AG10803 (cell line): ENCODE data around the gene FAXDC2.
A peak's percentile ranks its signal among the peaks of the same experiment; 100 is the strongest.

Experiments used
- DNase-seq: peaks from one replicate; pipeline ENCODE4 v3.0.0; 2010; ENCODE audit warnings: low read depth
- H3K4me3 ChIP-seq: 2 replicates; pipeline ENCODE4 v1.5.1; 2011; ENCODE audit warnings: mild to moderate bottlenecking, low read length, control low read depth
- TF ChIP-seq, protein P1 (sequence below): conservative IDR thresholded peaks from 2 replicates; pipeline ENCODE4 v1.5.1; 2011; ENCODE audit warnings: mild to moderate bottlenecking, low read length, control low read depth, inconsistent platforms

Gene FAXDC2

DNA sequence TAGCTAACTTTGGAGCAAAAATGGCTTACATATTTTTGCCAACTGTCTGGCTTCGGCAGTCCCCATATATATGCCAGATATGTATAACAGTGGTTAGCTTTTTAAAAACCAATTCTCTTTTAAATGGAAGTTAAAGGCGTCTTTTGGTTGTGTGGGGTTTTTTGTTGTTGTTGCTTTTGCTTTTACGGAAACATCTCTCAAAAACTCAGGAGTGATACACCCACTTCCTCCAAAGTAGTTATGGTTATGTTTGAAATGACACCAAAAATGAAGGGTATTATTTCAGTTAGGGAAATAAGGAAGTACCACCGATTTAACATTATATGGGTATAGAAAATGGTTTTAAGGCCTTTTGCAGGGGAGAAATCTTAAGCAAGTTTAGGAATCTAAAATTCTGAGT is 10.4 kb upstream of the FAXDC2 start:
- DNase-seq = no peak
- TF ChIP-seq, protein P1, sequence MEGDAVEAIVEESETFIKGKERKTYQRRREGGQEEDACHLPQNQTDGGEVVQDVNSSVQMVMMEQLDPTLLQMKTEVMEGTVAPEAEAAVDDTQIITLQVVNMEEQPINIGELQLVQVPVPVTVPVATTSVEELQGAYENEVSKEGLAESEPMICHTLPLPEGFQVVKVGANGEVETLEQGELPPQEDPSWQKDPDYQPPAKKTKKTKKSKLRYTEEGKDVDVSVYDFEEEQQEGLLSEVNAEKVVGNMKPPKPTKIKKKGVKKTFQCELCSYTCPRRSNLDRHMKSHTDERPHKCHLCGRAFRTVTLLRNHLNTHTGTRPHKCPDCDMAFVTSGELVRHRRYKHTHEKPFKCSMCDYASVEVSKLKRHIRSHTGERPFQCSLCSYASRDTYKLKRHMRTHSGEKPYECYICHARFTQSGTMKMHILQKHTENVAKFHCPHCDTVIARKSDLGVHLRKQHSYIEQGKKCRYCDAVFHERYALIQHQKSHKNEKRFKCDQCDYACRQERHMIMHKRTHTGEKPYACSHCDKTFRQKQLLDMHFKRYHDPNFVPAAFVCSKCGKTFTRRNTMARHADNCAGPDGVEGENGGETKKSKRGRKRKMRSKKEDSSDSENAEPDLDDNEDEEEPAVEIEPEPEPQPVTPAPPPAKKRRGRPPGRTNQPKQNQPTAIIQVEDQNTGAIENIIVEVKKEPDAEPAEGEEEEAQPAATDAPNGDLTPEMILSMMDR = no peak
- H3K4me3 ChIP-seq = peak overlapping the region; percentile 93

DNA sequence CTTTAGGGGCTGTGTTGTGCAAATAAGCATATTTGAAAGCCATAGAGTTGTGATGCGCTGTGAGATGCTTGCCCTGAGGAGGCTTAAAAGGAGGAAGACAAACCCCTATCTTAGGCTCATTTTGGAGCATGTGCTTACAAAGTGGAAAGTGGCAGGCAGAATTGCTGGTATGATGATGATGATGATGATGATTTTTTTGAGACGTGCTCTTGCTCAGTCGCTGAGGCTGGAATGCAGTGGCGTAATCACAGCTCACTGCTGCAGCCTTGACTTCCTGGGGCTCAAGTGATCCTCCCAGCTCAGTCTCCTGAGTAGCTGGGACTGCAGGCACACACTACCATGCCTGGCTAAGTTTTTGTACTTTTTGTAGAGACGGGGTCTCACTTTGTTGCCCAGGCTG is 9.7 kb upstream of the FAXDC2 start:
- TF ChIP-seq, protein P1 = no peak
- peak overlapping the region; percentile 93 for H3K4me3 ChIP-seq
- DNase-seq = peak; percentile 81

DNA sequence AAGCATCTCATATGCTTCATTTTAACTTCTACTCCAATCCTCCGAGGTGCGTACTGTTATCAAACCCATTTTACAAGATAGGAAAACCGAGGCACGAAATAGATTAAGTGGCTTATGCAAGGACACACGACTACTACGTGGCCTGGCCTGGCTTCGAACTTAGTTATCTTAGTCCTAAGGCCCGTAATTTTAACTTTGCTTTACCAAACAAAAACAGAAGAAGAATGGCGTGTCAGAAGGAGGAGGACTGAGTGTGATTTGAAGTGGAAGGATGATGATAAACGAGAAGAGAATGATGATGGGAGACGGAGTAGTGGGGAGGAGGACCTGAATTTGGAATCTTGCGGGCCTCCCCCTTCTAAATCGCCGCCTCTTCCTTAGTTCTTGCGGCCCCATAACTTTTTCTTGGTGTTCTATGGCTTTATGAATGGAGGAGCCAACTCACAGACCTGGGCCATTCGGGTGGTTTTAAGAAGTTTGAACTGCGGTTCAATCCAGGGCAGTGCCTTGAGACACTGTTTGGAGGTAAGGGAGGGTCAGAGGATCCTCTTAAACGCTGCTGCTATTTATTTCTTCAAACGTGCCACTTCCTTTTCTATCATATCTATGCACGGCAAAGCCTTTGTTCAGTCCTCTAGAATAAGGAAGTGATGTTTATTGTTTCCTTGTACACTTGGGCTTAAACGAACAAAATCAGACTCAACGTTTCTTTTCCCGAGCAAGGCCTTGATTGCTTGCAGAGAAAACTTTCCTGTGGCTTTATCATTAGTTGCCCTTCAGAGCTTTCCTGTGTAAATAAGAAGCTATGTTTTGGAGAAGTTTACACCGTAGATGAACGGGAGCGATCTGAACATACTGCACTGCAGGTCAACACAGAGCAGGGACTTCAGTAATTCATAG is 8.8 kb upstream of the FAXDC2 start:
- DNase-seq = no peak
- peak overlapping the region; percentile 93 for H3K4me3 ChIP-seq
- TF ChIP-seq, protein P1 = no peak

DNA sequence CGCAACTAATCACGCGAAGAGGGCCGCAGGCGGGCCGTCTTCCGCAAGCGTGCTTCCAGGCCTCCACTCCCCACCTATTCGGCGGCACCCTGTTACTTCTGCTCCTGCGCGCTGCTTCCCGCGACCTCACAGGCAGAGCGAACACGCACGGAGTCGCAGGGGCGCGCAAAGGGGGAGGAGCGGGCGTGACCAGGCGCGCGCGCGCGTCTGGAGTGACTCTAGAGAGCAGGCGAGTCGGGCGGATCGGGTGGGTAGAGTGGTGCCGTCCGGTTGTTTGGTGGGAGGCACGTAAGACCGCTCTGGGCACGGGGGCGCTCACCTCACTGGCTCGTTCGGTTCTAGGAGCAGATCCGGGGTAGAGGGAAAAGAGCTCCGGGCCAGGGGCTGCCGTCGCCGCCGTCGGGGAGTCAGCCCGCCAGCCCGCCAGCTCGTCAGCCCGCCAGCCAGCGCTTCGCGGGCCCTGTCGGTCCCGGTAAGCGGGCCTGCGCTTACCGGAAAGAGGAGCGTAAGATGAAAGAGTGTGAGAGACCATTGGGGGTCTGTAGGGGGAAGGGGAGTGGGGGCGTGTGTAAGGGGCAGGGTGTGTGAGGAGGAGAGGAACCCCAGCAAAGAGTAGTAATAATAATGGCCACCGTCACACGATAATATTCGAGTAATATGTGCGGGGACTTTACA is 8.0 kb upstream of the FAXDC2 start, which contains the start of gene CNOT8:
Gene CNOT8 (plus strand): TSS at position 331 of the 675 bp plus-strand sequence. CDS start 4,652 bp downstream, outside the sequence.
- DNase-seq = peak; percentile 98
- TF ChIP-seq, protein P1 = no peak
- H3K4me3 ChIP-seq = peak within 1 kb of the TSS; percentile 93

DNA sequence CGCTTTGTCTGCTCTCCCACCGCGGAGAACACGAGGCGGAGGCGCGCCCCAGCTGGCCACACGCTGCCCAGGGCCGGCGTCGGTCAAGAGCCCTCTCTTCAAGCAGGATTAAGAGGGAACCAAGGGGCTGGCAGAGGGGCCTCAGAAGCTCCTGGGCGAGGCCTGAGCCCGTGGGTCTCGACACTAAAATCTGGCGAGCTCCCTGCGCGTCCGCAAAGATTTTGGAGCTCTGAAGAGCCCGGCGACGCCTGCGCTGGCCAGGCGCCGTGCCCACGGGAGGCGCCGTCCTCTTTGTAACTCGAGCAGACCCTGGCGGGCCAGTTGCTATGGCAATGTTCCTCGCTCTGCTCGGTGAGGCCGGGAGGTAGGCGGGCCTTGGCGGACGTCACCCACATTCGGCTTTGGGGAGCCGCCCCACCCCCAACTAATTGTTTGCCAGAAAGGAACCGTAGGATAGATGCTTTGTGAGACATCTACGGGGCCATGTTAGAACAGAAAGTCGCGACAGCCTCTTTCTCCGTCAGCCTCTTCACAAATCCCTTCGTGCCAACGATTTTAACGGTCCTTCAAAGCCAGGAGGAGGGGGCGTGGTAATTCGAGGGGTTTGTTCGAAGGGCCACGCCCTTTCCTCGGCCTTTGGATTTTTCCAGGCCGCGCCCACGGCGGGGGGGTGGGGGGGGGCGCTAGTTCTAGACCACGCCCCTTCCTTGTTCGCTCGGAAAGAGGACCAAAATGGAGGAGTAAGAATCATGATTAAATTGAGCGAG is 7.3 kb upstream of the FAXDC2 start:
- peak overlapping the region; percentile 93 for H3K4me3 ChIP-seq
- TF ChIP-seq, protein P1 = peak; percentile 18; the same call in 1 of the 2 replicates
- DNase-seq = peak; percentile 96

DNA sequence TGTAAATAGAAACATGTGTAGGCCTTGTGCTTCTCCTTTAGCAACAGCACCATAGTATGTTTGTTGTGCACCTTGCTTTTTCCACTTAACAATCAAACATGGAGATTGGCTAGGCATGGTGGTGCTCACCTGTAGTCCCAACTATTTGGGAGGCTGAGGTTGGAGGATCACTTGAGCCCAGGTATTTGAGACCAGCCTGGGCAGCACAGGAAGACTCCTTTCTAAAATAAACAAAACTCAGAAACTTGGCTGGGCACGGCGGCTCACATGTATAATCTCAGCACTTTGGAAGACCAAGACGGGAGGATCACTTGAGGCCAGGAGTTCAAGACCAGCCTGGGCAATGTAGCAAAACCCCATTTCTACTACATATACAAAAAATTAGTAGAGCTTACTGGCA is 948 bp upstream of the FAXDC2 start:
- H3K4me3 ChIP-seq = no peak overlapping the region
- DNase-seq = no peak
- TF ChIP-seq, protein P1 = no peak
